GM10847 (cell line): ENCODE measurements around the gene L3MBTL4.

Source experiments
- POLR2A ChIP-seq: IDR thresholded peaks from 2 replicates; pipeline ENCODE4 v1.6.1; 2011; ENCODE audit not compliant: insufficient read length; ENCODE audit errors: extremely low read depth

The L3MBTL4 gene

DNA sequence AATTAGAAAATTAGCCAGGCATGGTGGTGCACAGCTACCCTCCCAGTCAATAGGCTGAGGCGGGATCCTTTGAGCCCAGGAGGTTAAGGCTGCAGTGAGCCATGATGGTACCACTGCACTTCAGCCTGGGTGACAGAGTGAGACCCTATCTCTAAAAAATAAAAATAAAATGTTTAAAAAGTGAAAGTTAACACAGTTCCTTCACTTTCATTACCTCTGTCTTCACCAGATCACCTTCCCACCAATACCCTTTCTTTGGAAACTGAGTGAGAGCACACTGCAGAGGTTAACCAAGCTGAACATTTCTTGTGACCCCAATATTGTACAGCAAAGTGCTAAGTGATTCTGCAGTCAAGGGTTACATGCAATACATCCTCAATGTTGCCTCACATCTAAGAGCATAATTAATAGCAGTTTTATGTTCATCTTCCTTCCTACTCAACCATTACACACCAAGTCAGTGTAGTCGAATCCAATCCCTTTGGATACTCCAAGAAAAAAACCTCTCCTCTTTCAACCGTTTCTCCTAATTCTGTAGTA, 1.7 kb downstream of the L3MBTL4 start:
- no peak for TF ChIP-seq POLR2A

DNA sequence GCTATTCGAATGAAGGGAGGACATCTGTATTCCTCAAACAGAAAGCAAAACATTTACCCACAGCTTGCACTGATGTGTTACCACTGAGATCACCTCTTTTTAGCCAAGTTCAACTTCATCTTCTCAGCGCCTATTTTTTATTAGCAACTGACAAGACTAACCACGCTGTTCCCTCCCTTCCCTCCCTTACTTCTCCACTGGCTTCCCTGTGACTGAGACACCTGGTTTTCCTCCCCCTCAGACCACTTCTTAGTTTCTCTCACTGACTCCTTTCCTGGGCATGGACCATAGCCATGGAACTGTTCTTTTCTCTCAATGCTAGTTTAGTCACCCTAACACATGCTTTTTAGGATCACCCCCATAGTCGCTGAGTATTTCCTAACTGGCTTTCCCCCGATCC, 3.3 kb downstream of the L3MBTL4 start:
- TF ChIP-seq POLR2A = no peak

DNA sequence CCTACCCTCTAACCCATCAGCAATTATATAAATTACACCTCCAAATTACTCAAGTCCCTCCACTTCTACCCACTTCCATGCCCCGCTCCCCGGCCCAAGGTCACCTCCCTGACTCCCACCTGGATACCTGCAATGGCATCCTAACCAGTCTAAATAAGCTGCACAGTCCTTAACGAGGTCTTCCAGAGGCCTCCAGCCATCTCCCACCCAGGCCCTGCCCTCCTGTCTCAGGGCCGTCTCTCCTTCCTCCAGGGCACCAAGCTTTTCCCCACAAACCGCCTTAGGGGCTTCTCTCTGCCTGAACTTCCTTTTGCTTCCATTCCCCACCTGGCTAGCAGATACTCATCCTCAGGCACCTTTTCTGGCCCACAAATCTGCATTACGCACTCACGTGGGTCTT, 4.8 kb downstream of the L3MBTL4 start:
- TF ChIP-seq POLR2A = no peak

DNA sequence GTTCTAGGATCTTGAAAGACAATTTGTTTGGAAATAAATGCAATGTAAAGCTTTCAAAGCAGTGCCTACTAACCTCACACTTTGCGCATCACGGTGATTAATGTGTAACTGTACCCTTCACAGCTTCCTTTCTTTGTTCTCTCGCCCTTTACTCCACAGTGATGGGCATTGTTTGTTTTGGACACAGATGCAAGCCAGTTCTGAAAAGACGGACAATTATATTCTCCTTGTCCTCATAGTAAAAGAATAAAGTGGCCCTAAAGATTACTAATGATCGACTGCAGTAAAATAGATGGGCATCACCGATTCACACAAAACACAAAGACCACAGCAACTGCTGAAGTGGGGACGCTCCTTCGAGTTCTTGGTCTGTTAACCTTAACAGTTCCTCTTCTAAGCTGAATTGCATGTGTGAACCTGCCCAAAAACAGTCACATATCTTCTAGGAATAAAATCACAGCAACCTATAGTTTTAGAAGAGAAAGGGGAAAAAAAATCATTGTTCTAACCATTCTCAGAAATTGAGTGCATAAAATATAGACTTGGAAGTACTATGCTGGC, 7.7 kb downstream of the L3MBTL4 start:
- no peak for TF ChIP-seq POLR2A

DNA sequence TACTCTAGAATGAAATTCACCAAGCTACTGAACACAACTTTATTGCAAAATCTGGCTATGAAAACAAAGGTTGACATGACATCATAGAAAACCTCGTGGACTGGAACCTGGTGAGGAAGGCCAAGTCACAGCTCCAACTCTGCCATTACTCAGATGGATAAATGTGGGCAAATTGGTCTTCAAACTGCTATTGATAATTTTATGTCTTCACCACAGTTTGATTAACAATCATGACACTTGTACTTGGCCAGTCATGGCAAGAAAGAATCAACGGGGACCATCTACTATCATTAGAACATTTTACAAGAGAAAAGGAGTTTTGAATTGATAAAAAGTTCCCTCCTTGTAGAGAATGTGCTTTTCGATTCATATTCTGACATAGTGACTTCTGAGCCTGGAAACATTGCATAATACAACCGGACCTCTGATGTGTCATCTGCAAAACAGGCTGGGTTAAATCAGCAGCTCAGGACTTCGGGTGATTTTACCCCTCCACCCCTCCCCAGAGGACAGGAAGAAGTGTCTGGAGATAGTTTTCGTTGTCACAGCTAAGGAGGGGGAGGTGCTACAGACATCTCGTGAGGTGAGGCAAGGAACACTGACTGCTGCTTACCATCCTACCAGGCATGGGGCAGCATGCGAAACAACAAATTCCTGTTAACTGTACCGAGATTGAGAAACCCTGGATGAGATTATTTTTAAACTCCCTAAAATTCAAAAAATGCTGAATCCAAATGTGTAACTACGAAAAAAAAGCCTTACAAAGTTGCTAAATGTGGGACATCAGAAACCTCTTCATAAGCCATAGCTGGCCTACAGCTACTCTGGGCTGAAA, 8.4 kb downstream of the L3MBTL4 start:
- no peak for TF ChIP-seq POLR2A

DNA sequence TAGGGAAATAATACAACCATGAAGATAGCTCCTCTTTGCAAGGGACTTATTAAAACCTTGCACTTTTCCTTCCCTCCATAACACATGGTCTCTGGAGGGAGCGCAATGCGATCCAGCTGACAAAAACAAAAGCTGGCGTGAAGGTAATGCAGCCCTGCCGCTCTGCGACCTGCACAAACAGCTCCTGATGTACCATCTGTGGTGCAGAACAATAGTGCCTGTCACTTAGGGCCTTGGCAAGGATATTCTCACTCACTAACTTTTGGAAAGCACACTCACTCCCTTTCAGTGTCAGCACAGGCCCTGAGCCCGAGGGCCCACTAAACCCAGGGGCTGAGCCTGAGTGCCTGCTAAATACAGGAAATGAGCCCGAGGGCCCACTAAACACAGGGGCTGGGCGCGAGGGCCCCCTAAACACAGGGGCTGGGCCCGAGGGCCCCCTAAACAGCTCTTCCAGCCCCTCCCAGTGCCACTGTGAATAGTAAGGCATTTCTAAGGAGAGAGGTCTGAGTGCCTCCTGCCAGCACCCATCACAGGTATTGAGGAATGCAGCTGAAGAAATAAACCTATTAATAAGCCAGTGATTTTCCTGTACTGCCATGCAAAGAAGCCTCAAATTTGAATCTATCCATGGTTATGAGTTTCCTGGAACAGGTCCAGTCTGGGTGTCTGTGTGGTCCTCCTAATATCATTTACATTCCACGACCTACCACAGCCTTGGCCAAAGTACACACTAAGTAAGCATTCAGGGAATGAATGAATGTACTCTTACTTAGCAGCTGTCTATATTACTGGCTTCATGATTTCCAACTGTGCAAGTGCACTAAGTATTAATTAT, 9.3 kb downstream of the L3MBTL4 start:
- TF ChIP-seq POLR2A = no peak

DNA sequence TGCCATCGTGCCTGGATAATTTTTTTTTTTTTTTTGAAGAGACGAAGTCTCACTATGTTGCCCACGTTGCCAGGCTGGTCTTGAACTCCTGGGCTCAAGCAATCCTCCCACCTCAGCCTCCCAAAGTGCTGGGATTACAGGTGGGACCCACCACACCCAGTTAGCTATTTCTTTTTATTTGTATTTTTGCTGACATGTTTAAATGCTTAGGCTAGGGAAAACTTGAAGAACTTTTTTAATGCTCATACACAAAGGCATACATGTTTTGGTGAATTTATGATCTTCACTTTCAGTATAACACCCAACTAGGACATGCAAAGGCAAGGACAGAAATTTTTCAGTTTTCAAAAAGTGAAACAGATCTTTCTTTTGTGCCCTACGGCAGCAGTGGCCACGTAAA, 9.9 kb downstream of the L3MBTL4 start:
- no peak for TF ChIP-seq POLR2A

DNA sequence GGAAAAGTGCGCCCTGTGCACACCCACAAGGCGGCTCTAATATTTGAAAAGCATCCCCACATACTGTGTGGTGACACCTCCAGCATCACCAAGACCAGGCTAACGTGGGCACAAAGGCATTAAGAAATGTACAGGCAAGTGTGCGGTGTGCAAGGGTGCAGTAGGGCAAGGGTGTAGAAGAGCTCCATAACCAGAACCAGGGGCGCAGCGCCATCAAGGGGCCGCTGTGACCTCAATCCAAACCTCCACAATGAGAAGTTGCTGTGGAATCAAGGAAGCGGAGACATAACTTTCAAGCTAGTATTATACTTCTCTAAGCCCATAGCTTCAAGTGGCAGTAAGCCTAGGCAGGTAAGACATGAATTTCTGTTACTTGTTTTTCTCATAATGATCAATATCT, 13.0 kb downstream of the L3MBTL4 start:
- no peak for TF ChIP-seq POLR2A

DNA sequence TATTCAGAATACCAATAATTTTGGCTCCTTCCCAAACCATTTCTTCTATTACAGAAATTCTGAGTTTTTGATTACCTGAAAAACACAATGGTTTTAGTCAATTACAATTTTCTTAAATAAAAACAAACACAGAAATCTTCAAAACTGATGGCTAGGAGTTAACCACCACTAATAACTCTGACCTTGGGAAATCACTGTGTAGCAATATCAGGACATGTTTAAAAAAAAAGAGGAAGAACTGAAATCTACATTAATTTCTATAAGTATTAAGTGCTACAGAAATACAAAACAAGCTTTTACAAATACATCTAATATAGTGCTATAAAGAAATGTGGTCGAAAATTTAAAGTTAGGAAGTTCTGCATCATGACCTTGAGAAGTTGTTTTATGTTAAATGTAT, 14.9 kb downstream of the L3MBTL4 start:
- no peak for TF ChIP-seq POLR2A

DNA sequence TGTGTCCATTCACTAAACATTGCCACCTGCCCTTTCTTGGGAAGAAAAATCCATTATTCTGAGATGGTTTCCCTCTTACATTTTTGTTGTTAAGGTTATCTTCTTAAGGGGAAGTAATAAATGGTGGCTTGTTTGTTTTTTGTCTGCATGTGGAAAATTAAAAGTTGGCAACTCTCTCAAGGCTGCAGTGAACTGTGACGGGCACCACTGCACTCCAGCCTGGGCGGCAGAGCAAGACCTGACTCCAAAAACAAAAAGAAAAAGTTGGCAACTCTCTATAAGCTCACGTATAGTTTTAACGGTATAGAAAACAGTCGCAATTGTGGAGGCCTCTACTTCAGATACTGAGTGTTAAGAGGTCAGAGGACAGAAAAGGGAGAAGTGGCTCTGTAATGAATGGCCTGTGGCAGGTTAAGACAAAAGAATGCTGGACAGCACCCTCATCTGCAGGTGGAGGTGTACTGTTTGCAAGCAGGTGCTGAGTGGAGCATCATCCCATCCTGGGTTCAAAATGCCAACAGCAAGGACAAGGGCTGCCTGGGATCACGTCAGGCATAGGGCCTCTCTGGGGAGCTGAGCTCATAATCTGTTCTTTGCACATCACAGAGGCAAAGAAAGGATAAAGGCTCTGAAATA, 16.7 kb downstream of the L3MBTL4 start:
- TF ChIP-seq POLR2A = no peak

DNA sequence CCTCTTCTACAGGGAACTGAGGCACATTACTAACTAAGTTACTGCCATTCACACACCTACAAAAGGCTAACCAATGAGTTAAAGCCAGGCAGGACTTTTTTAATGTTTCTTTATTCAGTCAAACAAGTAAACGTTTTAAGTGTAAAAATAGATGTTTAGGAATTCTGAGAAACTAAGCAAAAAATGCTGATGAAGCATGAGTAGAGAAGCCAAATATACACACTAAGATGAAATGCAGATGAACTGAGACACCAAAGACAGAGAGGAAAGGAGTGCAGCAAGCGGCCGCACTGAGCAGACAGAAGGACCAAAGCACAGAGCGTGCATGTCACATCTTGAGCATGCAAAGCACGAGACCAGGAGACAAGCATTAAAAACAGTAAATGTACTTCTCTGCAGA, 17.9 kb downstream of the L3MBTL4 start:
- no peak for TF ChIP-seq POLR2A

DNA sequence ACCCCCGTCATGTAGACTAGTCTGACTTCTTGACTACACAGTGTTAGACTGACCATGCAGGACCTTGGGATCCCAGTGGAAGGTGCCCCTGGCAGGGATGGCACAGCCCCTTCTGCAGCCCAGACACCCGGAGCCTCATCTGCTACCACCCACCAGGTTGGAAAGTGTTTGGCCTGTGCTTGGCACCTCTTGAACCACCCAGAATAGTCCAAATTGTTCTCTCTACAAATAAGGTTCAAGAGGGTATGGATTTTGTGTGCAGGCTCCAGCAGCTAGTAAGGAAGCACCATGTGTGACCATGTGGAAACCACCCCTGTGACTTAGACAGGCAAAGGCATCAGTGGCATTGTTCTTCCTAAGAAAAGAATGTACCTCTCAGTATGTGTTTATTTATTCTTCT, 18.4 kb downstream of the L3MBTL4 start:
- no peak for TF ChIP-seq POLR2A

DNA sequence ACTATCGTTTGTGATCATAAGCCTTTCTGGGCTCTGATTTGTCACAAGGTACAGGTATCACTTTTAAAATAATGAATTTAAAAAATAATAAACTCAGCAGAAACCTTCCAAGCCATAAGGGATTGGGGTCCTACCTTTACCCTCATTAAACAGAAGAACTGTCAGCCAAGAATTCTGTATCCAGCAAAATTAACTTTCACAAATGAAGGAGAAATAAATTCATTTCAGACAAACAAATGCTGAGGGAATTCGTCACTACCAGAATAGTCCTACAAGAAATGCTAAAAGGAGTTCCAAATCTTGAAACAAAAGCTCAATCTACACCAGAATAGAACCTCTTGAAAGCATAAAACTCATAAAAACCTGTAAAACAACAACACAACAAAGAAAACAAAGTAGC, 25.7 kb downstream of the L3MBTL4 start:
- no peak for TF ChIP-seq POLR2A

DNA sequence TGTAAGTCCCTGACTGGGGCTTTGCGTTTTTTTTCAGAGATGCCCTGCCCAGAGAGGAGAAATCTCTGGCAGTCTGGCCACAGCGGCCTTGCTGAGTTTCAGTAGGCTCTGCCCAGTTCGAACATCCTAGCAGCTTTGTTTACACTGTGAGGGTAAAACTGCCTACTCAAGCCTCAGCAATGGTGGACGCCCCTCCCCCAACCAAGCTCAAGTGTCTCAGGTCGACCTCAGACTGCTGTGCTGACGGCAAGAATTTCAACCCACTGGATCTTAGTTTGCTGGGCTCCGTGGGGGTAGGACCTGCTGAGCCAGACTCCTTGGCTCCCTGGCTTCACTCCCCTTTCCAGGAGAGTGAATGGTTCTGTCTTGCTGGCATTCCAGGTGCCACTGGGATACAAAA, 31.7 kb downstream of the L3MBTL4 start:
- no peak for TF ChIP-seq POLR2A

DNA sequence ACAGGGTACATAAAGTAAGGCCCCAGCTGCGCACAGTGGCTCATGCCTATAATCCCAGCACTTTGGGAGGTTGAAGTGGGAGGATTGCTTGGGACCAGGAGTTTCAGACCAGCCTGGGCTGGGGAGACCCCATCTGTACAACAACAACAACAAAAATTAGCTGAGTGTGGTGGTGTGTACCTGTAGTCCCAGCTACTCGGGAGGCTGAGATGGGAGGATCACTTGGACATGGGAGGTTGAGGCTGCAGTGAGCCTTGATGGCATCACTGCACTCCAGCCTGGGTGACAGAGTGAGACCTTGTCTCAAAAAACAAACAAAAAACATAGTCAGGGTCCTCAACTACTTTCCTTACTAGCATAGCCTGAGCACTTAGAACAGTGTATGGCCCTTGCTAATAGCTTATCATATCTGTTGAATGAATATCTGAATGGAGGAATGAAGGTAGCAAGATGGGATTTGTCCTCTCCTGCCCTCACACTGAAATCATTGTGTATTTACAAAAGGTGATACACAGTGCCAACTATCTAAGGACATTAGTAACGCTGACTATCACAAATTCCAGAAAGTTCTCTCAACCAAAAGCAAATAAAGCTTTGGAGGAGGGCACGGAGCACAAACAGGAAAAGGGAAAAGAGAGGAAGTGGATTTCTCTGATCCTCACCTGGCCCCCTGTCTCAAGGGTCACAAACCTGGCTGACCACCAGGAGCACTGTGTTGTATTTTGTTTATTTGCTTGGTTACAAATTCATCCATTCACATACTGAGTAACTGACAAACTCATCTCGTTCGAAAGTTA, 38.1 kb downstream of the L3MBTL4 start:
- TF ChIP-seq POLR2A = no peak

DNA sequence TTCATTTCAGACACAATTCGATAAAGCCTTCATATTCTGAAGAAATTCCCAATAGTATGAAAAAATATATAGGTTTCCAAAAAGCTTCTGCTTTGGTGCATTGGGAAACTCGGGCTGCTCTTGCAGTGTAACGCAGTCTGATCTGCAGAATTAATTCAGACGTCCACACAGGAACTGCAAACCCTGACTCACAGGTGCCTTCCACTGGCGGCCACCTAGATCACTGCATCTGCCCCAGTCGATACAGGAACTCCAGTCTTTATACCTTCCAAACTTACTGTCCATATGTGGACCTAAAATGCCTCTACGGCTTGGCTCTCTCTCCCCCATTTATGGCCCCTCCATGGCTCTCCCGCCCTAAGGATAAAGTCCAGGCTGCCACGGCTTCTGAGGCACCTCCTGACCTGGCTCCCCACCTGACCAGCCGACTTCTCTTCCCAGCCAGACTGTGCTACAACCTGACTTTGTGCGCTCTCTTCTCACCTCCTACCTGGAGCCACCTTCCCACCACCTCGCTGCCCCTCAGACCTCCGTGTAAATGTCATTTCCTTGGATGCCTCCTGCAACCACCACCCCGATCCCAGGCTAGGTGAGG, 39.7 kb downstream of the L3MBTL4 start:
- no peak for TF ChIP-seq POLR2A
